ENCODE data around the gene PITPNM1. TPM values are rescaled to one million over a fixed set of nuclear protein-coding genes. Genes with fewer than 3 reads are reported as not detected.
"Not testable (repeated sequence)": the region's sequence is repeated elsewhere in the genome, so short reads cannot be mapped to it uniquely, and the experiment has no call there.

The PITPNM1 gene
- total RNA-seq, 1 experiment from 2014 or later = 37.5 TPM

- not testable (repeated sequence) for DNase-seq; H3K27me3 ChIP-seq (ENCODE audit: control insufficient read depth, insufficient read depth, low read length); H3K4me3 ChIP-seq (ENCODE audit: insufficient read depth, low read depth, low read length); H3K36me3 ChIP-seq (replicated peaks; ENCODE audit: control insufficient read depth, insufficient read depth, low read length)
Observed at GRCh38 chr11:67477344-67478050, 27.7 kb downstream of the PITPNM1 start.

- not testable (repeated sequence) for DNase-seq; H3K36me3 ChIP-seq (replicated peaks; ENCODE audit: control insufficient read depth, insufficient read depth, low read length); H3K4me3 ChIP-seq (ENCODE audit: insufficient read depth, low read depth, low read length); H3K27me3 ChIP-seq (ENCODE audit: control insufficient read depth, insufficient read depth, low read length)
Observed at GRCh38 chr11:67476692-67477091, 28.5 kb downstream of the PITPNM1 start.

- Histone ChIP-seq H3K27me3 (ENCODE audit: control insufficient read depth, insufficient read depth, low read length) (no peaks in the 10 kb centered on the region), H3K4me3 (ENCODE audit: insufficient read depth, low read depth, low read length) (no peak overlapping the region), H3K36me3 (replicated peaks; ENCODE audit: control insufficient read depth, insufficient read depth, low read length) (no peaks in the 10 kb centered on the region)
- DNase-seq = peak; percentile 51
Observed at GRCh38 chr11:67472882-67473281, 32.3 kb downstream of the PITPNM1 start.

GRCh38 chr11:67470337-67471002, 34.7 kb downstream of the PITPNM1 start:
- peak; percentile 16 for DNase-seq
- H3K36me3 ChIP-seq (replicated peaks; ENCODE audit: control insufficient read depth, insufficient read depth, low read length) = no peaks in the 10 kb centered on the region
- no peaks in the 10 kb centered on the region for H3K27me3 ChIP-seq (ENCODE audit: control insufficient read depth, insufficient read depth, low read length)
- no peak overlapping the region for H3K4me3 ChIP-seq (ENCODE audit: insufficient read depth, low read depth, low read length)

- no peak for DNase-seq
- H3K4me3 ChIP-seq (ENCODE audit: insufficient read depth, low read depth, low read length) = peak overlapping the region; percentile 53
- H3K27me3 ChIP-seq (ENCODE audit: control insufficient read depth, insufficient read depth, low read length) = no peaks in the 10 kb centered on the region
- H3K36me3 ChIP-seq (replicated peaks; ENCODE audit: control insufficient read depth, insufficient read depth, low read length) = no peaks in the 10 kb centered on the region
Observed at GRCh38 chr11:67469508-67469811, 35.7 kb downstream of the PITPNM1 start.

- Histone ChIP-seq H3K27me3 (ENCODE audit: control insufficient read depth, insufficient read depth, low read length) (no peaks in the 10 kb centered on the region), H3K4me3 (ENCODE audit: insufficient read depth, low read depth, low read length) (peak within 1 kb of the TSS; percentile 83), H3K36me3 (replicated peaks; ENCODE audit: control insufficient read depth, insufficient read depth, low read length) (no peaks in the 10 kb centered on the region)
- DNase-seq = peak; percentile 99
Observed at GRCh38 chr11:67468759-67469507, 36.2 kb downstream of the PITPNM1 start, which contains the start of gene TMEM134. TSS of gene TMEM134 (minus strand) at chr11:67469251. CDS start at chr11:67469192, 59 bp downstream.

- DNase-seq = no peak
- peak overlapping the region; percentile 83 for H3K4me3 ChIP-seq (ENCODE audit: insufficient read depth, low read depth, low read length)
- H3K27me3 ChIP-seq (ENCODE audit: control insufficient read depth, insufficient read depth, low read length) = no peaks in the 10 kb centered on the region
- no peaks in the 10 kb centered on the region for H3K36me3 ChIP-seq (replicated peaks; ENCODE audit: control insufficient read depth, insufficient read depth, low read length)
Observed at GRCh38 chr11:67468456-67468758, 36.8 kb downstream of the PITPNM1 start.

GRCh38 chr11:67468056-67468455, 37.1 kb downstream of the PITPNM1 start:
- Histone ChIP-seq H3K36me3 (replicated peaks; ENCODE audit: control insufficient read depth, insufficient read depth, low read length) (no peaks in the 10 kb centered on the region), H3K27me3 (ENCODE audit: control insufficient read depth, insufficient read depth, low read length) (no peaks in the 10 kb centered on the region), H3K4me3 (ENCODE audit: insufficient read depth, low read depth, low read length) (peak overlapping the region; percentile 83)
- DNase-seq = peak; percentile 61

GRCh38 chr11:67466962-67467771, 38.0 kb downstream of the PITPNM1 start:
- no peaks in the 10 kb centered on the region for H3K36me3 ChIP-seq (replicated peaks; ENCODE audit: control insufficient read depth, insufficient read depth, low read length)
- H3K4me3 ChIP-seq (ENCODE audit: insufficient read depth, low read depth, low read length) = no peak overlapping the region
- DNase-seq = peak; percentile 61
- H3K27me3 ChIP-seq (ENCODE audit: control insufficient read depth, insufficient read depth, low read length) = no peaks in the 10 kb centered on the region

- Histone ChIP-seq H3K36me3 (replicated peaks; ENCODE audit: control insufficient read depth, insufficient read depth, low read length) (no peaks in the 10 kb centered on the region), H3K4me3 (ENCODE audit: insufficient read depth, low read depth, low read length) (no peak overlapping the region), H3K27me3 (ENCODE audit: control insufficient read depth, insufficient read depth, low read length) (no peaks in the 10 kb centered on the region)
- DNase-seq = peak; percentile 30
Observed at GRCh38 chr11:67466367-67466766, 38.8 kb downstream of the PITPNM1 start.

- peak overlapping the region; percentile 80 for H3K4me3 ChIP-seq (ENCODE audit: insufficient read depth, low read depth, low read length)
- not testable (repeated sequence) for H3K27me3 ChIP-seq (ENCODE audit: control insufficient read depth, insufficient read depth, low read length); H3K36me3 ChIP-seq (replicated peaks; ENCODE audit: control insufficient read depth, insufficient read depth, low read length); DNase-seq
Observed at GRCh38 chr11:67465530-67465929, 39.6 kb downstream of the PITPNM1 start.

- no peaks in the 10 kb centered on the region for H3K36me3 ChIP-seq (replicated peaks; ENCODE audit: control insufficient read depth, insufficient read depth, low read length)
- peak overlapping the region; percentile 80 for H3K4me3 ChIP-seq (ENCODE audit: insufficient read depth, low read depth, low read length)
- no peak for DNase-seq
- no peaks in the 10 kb centered on the region for H3K27me3 ChIP-seq (ENCODE audit: control insufficient read depth, insufficient read depth, low read length)
Observed at GRCh38 chr11:67465189-67465510, 40.0 kb downstream of the PITPNM1 start.

- peak; percentile 99 for DNase-seq
- Histone ChIP-seq H3K27me3 (ENCODE audit: control insufficient read depth, insufficient read depth, low read length) (no peaks in the 10 kb centered on the region), H3K4me3 (ENCODE audit: insufficient read depth, low read depth, low read length) (peak overlapping the region; percentile 80), H3K36me3 (replicated peaks; ENCODE audit: control insufficient read depth, insufficient read depth, low read length) (no peaks in the 10 kb centered on the region)
Observed at GRCh38 chr11:67464411-67465188, 40.6 kb downstream of the PITPNM1 start.
